ENCODE data around the gene HNMT. TPM values are rescaled to one million over a fixed set of nuclear protein-coding genes. Genes with fewer than 3 reads are reported as not detected.

The HNMT gene
- total RNA-seq, 1 experiment from 2014 or later = 4.1 TPM

DNA sequence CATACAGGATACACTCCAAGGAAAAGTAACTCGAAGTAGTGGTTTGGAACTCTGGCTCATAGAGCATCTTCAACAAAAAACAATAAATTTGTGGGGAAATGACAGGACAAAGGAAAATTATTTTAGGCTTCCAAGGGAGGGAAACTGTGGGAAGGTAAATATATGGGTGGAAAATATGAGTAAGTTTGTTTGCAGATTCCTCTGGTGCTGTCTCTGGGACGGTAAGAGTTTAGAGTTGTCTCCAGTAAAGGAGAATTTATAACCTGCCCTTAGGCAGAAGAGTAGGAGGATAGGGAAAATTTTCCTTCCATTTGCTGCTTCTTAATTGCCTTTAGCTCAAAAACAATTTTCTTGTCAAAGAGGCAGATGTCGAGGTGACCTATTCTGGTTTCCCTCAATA is 19.3 kb downstream of the HNMT start:
- Histone ChIP-seq H3K4me3 (ENCODE audit: low read depth in 2 of 2, low read length in 2 of 2) (no peak overlapping the region), H3K27ac (ENCODE audit: low read length) (no peak overlapping the region), H3K4me1 (ENCODE audit: control insufficient read depth, insufficient read depth, low read length) (no peaks in the 10 kb centered on the region), H3K27me3 (ENCODE audit: control insufficient read depth, insufficient read depth, low read length) (no peaks in the 10 kb centered on the region), H3K9me3 (ENCODE audit: control insufficient read depth, insufficient read depth, low read depth, low read length) (no peaks in the 10 kb centered on the region), H3K36me3 (ENCODE audit: control insufficient read depth, insufficient read depth, low read length) (no peaks in the 10 kb centered on the region)
- DNase-seq (ENCODE audit: low read depth, low spot score) = no peak
- TF ChIP-seq TCF7L2 (IDR thresholded peaks at IDR 0.05; ENCODE audit: low read depth, low read length) (no peak), SIN3A (IDR thresholded peaks at IDR 0.05; ENCODE audit: borderline replicate concordance, insufficient read depth, low read depth, low read length) (no peak), POLR2AphosphoS5 (IDR thresholded peaks at IDR 0.05; ENCODE audit: low read depth, low read length) (no peak)
- TF ChIP-seq, protein P1, sequence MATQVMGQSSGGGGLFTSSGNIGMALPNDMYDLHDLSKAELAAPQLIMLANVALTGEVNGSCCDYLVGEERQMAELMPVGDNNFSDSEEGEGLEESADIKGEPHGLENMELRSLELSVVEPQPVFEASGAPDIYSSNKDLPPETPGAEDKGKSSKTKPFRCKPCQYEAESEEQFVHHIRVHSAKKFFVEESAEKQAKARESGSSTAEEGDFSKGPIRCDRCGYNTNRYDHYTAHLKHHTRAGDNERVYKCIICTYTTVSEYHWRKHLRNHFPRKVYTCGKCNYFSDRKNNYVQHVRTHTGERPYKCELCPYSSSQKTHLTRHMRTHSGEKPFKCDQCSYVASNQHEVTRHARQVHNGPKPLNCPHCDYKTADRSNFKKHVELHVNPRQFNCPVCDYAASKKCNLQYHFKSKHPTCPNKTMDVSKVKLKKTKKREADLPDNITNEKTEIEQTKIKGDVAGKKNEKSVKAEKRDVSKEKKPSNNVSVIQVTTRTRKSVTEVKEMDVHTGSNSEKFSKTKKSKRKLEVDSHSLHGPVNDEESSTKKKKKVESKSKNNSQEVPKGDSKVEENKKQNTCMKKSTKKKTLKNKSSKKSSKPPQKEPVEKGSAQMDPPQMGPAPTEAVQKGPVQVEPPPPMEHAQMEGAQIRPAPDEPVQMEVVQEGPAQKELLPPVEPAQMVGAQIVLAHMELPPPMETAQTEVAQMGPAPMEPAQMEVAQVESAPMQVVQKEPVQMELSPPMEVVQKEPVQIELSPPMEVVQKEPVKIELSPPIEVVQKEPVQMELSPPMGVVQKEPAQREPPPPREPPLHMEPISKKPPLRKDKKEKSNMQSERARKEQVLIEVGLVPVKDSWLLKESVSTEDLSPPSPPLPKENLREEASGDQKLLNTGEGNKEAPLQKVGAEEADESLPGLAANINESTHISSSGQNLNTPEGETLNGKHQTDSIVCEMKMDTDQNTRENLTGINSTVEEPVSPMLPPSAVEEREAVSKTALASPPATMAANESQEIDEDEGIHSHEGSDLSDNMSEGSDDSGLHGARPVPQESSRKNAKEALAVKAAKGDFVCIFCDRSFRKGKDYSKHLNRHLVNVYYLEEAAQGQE (IDR thresholded peaks at IDR 0.05; ENCODE audit: insufficient read depth in 1 of 2, low read depth in 2 of 2, low read length in 1 of 2) = no peak
- TF ChIP-seq, protein P2, sequence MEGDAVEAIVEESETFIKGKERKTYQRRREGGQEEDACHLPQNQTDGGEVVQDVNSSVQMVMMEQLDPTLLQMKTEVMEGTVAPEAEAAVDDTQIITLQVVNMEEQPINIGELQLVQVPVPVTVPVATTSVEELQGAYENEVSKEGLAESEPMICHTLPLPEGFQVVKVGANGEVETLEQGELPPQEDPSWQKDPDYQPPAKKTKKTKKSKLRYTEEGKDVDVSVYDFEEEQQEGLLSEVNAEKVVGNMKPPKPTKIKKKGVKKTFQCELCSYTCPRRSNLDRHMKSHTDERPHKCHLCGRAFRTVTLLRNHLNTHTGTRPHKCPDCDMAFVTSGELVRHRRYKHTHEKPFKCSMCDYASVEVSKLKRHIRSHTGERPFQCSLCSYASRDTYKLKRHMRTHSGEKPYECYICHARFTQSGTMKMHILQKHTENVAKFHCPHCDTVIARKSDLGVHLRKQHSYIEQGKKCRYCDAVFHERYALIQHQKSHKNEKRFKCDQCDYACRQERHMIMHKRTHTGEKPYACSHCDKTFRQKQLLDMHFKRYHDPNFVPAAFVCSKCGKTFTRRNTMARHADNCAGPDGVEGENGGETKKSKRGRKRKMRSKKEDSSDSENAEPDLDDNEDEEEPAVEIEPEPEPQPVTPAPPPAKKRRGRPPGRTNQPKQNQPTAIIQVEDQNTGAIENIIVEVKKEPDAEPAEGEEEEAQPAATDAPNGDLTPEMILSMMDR (IDR thresholded peaks at IDR 0.05) = no peak
- POLR2A ChIA-PET = no interaction called here
- in situ Hi-C loops (cut with HindIII; ENCODE audit: low pct_unique_long_range_greater_than_20kb, low sequenced_read_pairs) (no loop called here), intact Hi-C loops (cut with micrococcal nuclease; ENCODE audit: unreplicated experiment) (no loop called here)
- no peak for ATAC-seq
- CTCF ChIA-PET = no interaction called here
- no TSS peak for BruUV-seq (replicated peaks)

DNA sequence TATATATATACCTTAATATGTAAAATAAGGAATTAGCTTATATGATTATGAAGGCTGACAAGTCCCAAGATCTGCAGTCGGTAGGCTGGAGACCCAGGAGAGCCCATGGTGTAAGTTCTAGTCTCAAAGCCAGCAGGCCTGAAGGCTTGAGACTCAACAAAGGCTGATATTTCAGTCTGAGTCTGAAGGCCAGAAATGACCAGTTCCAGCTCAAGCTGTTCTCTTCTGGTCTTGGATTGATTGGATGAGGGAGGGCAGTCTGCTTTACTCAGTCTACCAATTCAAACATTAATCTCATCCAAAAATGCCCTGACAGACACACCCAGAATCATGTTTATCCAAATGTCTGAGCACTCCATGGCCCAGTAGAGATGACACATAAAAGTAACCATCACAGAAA is 22.0 kb downstream of the HNMT start:
- ChIA-PET POLR2A (no interaction called here), CTCF (no interaction called here)
- no peak for TF ChIP-seq POLR2AphosphoS5 (IDR thresholded peaks at IDR 0.05; ENCODE audit: low read depth, low read length)
- TF ChIP-seq SIN3A (IDR thresholded peaks at IDR 0.05; ENCODE audit: borderline replicate concordance, insufficient read depth, low read depth, low read length) = no peak
- TF ChIP-seq, protein P2 (IDR thresholded peaks at IDR 0.05) = no peak
- no peak for TF ChIP-seq TCF7L2 (IDR thresholded peaks at IDR 0.05; ENCODE audit: low read depth, low read length)
- TF ChIP-seq, protein P1 (IDR thresholded peaks at IDR 0.05; ENCODE audit: insufficient read depth in 1 of 2, low read depth in 2 of 2, low read length in 1 of 2) = no peak
- no peak overlapping the region for H3K4me3 ChIP-seq (ENCODE audit: low read depth in 2 of 2, low read length in 2 of 2)
- no peaks in the 10 kb centered on the region for H3K36me3 ChIP-seq (ENCODE audit: control insufficient read depth, insufficient read depth, low read length)
- BruUV-seq (replicated peaks) = no TSS peak
- in situ Hi-C loops (cut with HindIII; ENCODE audit: low pct_unique_long_range_greater_than_20kb, low sequenced_read_pairs) = no loop called here
- no peaks in the 10 kb centered on the region for H3K27me3 ChIP-seq (ENCODE audit: control insufficient read depth, insufficient read depth, low read length)
- ATAC-seq = no peak
- no peaks in the 10 kb centered on the region for H3K4me1 ChIP-seq (ENCODE audit: control insufficient read depth, insufficient read depth, low read length)
- H3K27ac ChIP-seq (ENCODE audit: low read length) = no peak overlapping the region
- no peaks in the 10 kb centered on the region for H3K9me3 ChIP-seq (ENCODE audit: control insufficient read depth, insufficient read depth, low read depth, low read length)
- intact Hi-C loops (cut with micrococcal nuclease; ENCODE audit: unreplicated experiment) = no loop called here
- no peak for DNase-seq (ENCODE audit: low read depth, low spot score)
